Measurements from ENCODE around the gene MARK2. TPM values are rescaled to one million over a fixed set of nuclear protein-coding genes. Genes with fewer than 3 reads are reported as not detected.

Gene MARK2
- total RNA-seq, 4 donors from 2014 or later = 34.7 to 82.9 (median 72.1) TPM

GRCh38 chr11:63847363-63847762, 8.5 kb downstream of the MARK2 start:
- Histone ChIP-seq H3K4me1 (peaks cover 0 to 50% (median 6%) of the 10 kb centered on the region in 4 donors), H3K27ac (peak overlapping the region in 1 of 4 donors; percentile 9), H3K27me3 (no peaks in the 10 kb centered on the region), H3K9me3 (no peaks in the 10 kb centered on the region), H3K4me3 (no peak overlapping the region), H3K36me3 (peaks cover 0 to 9% (median 0%) of the 10 kb centered on the region in 3 donors)
- DNase-seq = no peak
- TF ChIP-seq, protein P1, sequence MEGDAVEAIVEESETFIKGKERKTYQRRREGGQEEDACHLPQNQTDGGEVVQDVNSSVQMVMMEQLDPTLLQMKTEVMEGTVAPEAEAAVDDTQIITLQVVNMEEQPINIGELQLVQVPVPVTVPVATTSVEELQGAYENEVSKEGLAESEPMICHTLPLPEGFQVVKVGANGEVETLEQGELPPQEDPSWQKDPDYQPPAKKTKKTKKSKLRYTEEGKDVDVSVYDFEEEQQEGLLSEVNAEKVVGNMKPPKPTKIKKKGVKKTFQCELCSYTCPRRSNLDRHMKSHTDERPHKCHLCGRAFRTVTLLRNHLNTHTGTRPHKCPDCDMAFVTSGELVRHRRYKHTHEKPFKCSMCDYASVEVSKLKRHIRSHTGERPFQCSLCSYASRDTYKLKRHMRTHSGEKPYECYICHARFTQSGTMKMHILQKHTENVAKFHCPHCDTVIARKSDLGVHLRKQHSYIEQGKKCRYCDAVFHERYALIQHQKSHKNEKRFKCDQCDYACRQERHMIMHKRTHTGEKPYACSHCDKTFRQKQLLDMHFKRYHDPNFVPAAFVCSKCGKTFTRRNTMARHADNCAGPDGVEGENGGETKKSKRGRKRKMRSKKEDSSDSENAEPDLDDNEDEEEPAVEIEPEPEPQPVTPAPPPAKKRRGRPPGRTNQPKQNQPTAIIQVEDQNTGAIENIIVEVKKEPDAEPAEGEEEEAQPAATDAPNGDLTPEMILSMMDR (IDR thresholded peaks at IDR 0.05) = no peak
- no peak for TF ChIP-seq POLR2A (IDR thresholded peaks at IDR 0.05)

GRCh38 chr11:63849691-63850090, 10.8 kb downstream of the MARK2 start:
- peaks cover 0 to 2% (median 0%) of the 10 kb centered on the region in 3 donors for H3K36me3 ChIP-seq
- DNase-seq = no peak
- H3K4me3 ChIP-seq = no peak overlapping the region
- no peak overlapping the region for H3K27ac ChIP-seq
- TF ChIP-seq, protein P1 (IDR thresholded peaks at IDR 0.05) = no peak
- TF ChIP-seq POLR2A (IDR thresholded peaks at IDR 0.05) = no peak
- peaks cover 0 to 32% (median 6%) of the 10 kb centered on the region in 4 donors for H3K4me1 ChIP-seq
- no peaks in the 10 kb centered on the region for H3K9me3 ChIP-seq
- no peaks in the 10 kb centered on the region for H3K27me3 ChIP-seq

DNA sequence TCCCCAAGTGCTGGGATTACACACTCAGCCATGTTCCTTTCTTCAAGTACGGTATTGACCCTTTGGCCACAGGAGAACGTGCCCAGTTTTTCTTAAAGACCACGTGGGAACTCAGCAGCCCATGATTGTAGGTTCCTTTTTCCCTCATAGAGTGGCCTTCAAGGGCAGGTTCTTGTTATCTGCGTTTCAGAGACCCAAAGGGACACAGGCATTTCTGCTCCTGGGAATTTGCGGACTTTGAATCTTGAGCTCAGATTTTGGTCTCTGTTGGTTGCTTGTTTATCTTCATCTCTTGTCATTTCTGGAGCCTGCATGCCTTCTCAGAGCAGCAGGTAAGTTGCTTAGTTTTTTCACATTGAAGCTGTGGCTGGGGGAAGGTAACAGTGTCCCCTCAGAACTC, 12.0 kb downstream of the MARK2 start:
- no peak for DNase-seq
- Histone ChIP-seq H3K9me3 (no peaks in the 10 kb centered on the region), H3K27me3 (no peaks in the 10 kb centered on the region), H3K36me3 (no peaks in the 10 kb centered on the region), H3K27ac (peak overlapping the region in 1 of 4 donors; percentile 36), H3K4me3 (no peak overlapping the region), H3K4me1 (peaks cover 0 to 24% (median 7%) of the 10 kb centered on the region in 4 donors)
- TF ChIP-seq, protein P1 (IDR thresholded peaks at IDR 0.05) = no peak
- no peak for TF ChIP-seq POLR2A (IDR thresholded peaks at IDR 0.05)

DNA sequence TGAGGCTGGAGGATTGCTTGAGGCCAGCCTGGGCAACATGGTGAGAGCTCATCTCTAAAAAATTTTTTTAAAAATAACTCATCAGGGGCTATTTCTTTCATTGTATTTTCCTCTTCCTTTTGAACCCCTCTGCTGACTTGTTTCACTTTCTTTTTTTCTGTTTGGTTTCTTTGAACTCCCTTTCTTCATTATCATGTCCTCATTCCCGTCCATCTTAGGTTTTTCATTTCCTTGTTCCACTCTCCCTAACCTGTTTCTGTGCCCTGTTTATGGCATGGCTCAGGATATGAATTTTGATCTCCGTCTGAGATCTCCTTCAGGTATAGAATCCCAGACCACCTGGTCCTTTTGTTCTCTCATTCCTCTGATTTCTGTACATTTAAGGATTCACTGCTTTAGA, 12.5 kb downstream of the MARK2 start:
- no peaks in the 10 kb centered on the region for H3K36me3 ChIP-seq
- TF ChIP-seq POLR2A (IDR thresholded peaks at IDR 0.05) = no peak
- TF ChIP-seq, protein P1 (IDR thresholded peaks at IDR 0.05) = no peak
- H3K27me3 ChIP-seq = no peaks in the 10 kb centered on the region
- no peak for DNase-seq
- no peak overlapping the region for H3K4me3 ChIP-seq
- peaks cover 0 to 28% (median 7%) of the 10 kb centered on the region in 4 donors for H3K4me1 ChIP-seq
- no peaks in the 10 kb centered on the region for H3K9me3 ChIP-seq
- H3K27ac ChIP-seq = peak overlapping the region in 1 of 4 donors; percentile 36

DNA sequence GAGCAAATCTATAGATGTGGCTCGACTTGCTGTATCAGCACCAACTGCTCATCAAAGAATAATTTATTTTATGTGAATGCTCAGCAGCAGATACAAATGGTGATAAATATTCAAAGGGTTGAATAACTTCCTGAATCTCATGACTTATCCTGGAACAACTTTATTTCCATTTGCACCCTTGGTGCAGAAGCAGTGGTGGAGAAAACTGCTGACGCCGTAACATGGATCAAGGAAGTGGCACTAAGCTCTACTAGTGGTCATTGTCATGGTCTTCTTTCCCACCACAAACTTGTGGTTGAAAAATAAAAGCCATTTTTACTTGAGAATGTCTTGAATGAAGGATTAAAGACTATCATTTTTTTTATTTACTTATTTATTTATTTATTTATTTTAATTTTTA, 14.6 kb downstream of the MARK2 start:
- DNase-seq = no peak
- H3K27ac ChIP-seq = no peak overlapping the region
- H3K4me1 ChIP-seq = peaks cover 0 to 35% (median 10%) of the 10 kb centered on the region in 4 donors
- no peaks in the 10 kb centered on the region for H3K27me3 ChIP-seq
- no peaks in the 10 kb centered on the region for H3K36me3 ChIP-seq
- no peak overlapping the region for H3K4me3 ChIP-seq
- no peaks in the 10 kb centered on the region for H3K9me3 ChIP-seq
- TF ChIP-seq, protein P1 (IDR thresholded peaks at IDR 0.05) = no peak
- TF ChIP-seq POLR2A (IDR thresholded peaks at IDR 0.05) = no peak

DNA sequence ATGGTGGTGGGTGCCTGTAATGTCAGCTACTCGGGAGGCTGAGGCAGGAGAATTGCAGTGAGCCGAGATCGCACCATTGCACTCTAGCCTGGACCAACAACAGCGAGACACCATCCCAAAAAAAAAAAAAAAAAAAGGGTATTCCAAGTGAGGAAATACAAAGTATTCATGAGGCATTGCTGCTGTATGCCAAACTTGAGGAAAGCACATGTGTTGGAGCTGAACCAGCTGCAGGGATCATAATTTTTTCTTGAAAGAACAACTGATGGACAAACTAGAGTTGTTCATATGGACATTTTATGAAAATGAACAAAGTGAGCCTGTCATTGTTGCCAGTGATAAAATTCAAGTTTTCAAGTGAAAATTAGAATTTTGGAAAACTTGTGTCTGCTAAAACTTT, 15.8 kb downstream of the MARK2 start:
- no peak for DNase-seq
- Histone ChIP-seq H3K27ac (no peak overlapping the region), H3K4me1 (peaks cover 0 to 44% (median 10%) of the 10 kb centered on the region in 4 donors), H3K4me3 (no peak overlapping the region), H3K36me3 (no peaks in the 10 kb centered on the region), H3K27me3 (no peaks in the 10 kb centered on the region), H3K9me3 (no peaks in the 10 kb centered on the region)
- TF ChIP-seq, protein P1 (IDR thresholded peaks at IDR 0.05) = no peak
- no peak for TF ChIP-seq POLR2A (IDR thresholded peaks at IDR 0.05)

Data from Peyer's patch (tissue), 4 donors.